GM10847 (cell line): ENCODE measurements around the gene AKT3.

Experiments used
- POLR2A ChIP-seq: IDR thresholded peaks from 2 replicates; pipeline ENCODE4 v1.6.1; 2011; ENCODE audit not compliant: insufficient read length; ENCODE audit errors: extremely low read depth

Gene AKT3

GRCh38 chr1:243848165-243848857 lies 1.7 kb downstream of the AKT3 start:
- no peak for TF ChIP-seq POLR2A

GRCh38 chr1:243846761-243847160 lies 3.3 kb downstream of the AKT3 start:
- no peak for TF ChIP-seq POLR2A

- TF ChIP-seq POLR2A, result no peak
Observed at GRCh38 chr1:243845888-243846287, 4.2 kb downstream of the AKT3 start.

GRCh38 chr1:243844186-243844585 lies 5.9 kb downstream of the AKT3 start:
- no peak for TF ChIP-seq POLR2A

GRCh38 chr1:243842978-243843511 lies 7.0 kb downstream of the AKT3 start:
- TF ChIP-seq POLR2A, result no peak

GRCh38 chr1:243842161-243842560 lies 7.9 kb downstream of the AKT3 start:
- TF ChIP-seq POLR2A, result no peak

GRCh38 chr1:243841507-243841906 lies 8.5 kb downstream of the AKT3 start:
- TF ChIP-seq POLR2A, result no peak

- TF ChIP-seq POLR2A, result no peak
Observed at GRCh38 chr1:243837907-243838535, 12.0 kb downstream of the AKT3 start.

GRCh38 chr1:243834130-243834529 lies 15.9 kb downstream of the AKT3 start:
- no peak for TF ChIP-seq POLR2A

GRCh38 chr1:243831463-243831862 lies 18.6 kb downstream of the AKT3 start:
- TF ChIP-seq POLR2A, result no peak

- TF ChIP-seq POLR2A, result no peak
Observed at GRCh38 chr1:243827206-243827605, 22.8 kb downstream of the AKT3 start.

GRCh38 chr1:243821177-243821680 lies 28.8 kb downstream of the AKT3 start:
- no peak for TF ChIP-seq POLR2A

GRCh38 chr1:243819438-243819839 lies 30.6 kb downstream of the AKT3 start:
- TF ChIP-seq POLR2A, result no peak

GRCh38 chr1:243818978-243819377 lies 31.1 kb downstream of the AKT3 start:
- TF ChIP-seq POLR2A, result no peak

- TF ChIP-seq POLR2A, result no peak
Observed at GRCh38 chr1:243814718-243815117, 35.3 kb downstream of the AKT3 start.

GRCh38 chr1:243806310-243806709 lies 43.7 kb downstream of the AKT3 start:
- TF ChIP-seq POLR2A, result no peak

- no peak for TF ChIP-seq POLR2A
Observed at GRCh38 chr1:243802736-243803135, 47.3 kb downstream of the AKT3 start.

GRCh38 chr1:243801378-243801777 lies 48.7 kb downstream of the AKT3 start:
- no peak for TF ChIP-seq POLR2A
